A673 (cell line): Measurements from ENCODE around the gene CCDC9.

Source experiments
- CTCF ChIP-seq: fragments of 300-800, 200-600 bp; sonication (generic); conservative IDR thresholded peaks from 2 replicates; pipeline ENCODE4 v1.5.1; 2017; ENCODE audit warnings: low read depth, mild to moderate bottlenecking, antibody characterized with exemption, low read length, moderate library complexity, mixed read lengths
- EZH2 ChIP-seq: fragments of 200-600 bp; sonication (generic); IDR thresholded peaks from 2 replicates; pipeline ENCODE4 v1.6.1; 2017; ENCODE audit warnings: borderline replicate concordance, low read depth, mild to moderate bottlenecking, mixed read lengths, antibody characterized with exemption, low read length; ENCODE audit not compliant: poor library complexity, severe bottlenecking

DNA sequence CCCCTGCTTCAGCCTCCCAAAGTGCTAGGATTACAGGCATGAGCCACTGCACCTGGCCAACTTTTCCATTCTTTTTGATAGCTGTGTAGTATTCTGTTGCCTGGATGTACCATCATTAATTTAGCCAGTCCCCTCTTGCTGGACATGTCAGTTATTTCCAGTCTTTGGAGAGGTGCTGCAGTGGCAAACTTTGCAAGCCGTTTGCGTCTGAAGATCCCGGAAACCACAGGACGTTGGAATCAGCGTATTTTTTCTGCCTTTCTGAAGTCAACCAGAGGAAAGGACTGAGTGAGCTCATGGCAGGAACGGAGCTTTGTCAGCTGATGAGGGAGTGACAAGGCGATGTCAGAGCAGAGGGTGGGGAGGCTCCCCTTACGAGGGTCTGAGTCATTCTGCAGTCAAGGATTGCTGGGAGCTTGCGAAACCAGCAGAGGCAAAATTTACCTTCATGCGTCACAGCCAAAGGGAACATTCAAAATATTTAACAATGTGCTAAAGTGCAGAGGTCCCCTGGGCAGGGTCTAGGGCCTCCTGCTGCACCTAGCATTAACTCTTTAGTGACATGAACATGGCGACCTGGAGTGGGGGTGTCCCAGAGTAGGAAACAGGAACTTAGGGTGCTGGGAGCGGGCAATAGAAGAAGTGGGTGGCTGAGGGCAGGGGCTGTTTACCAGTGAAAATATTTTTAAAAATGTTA is 58.9 kb downstream of the CCDC9 start:
- TF ChIP-seq CTCF (no peak), EZH2 (no peak)
